Epithelial cell of prostate (primary cell): ENCODE measurements around the gene WDR27.
"Not testable (repeated sequence)": the region's sequence is repeated elsewhere in the genome, so short reads cannot be mapped to it uniquely, and the experiment has no call there.

Experiments used
- DNase-seq: peaks from one replicate; pipeline ENCODE4 v3.0.0-alpha.2; 2011; ENCODE audit warnings: low read depth, low spot score
- H3K27ac ChIP-seq: fragments of 450-650 bp; 2 replicates; pipeline ENCODE4 v1.5.1; 2017; ENCODE audit warnings: mild to moderate bottlenecking

WDR27 gene

GRCh38 chr6:169539176-169539897 lies 162.5 kb downstream of the WDR27 start:
- no peak overlapping the region for H3K27ac ChIP-seq
- DNase-seq = no peak

GRCh38 chr6:169536446-169537170 lies 165.2 kb downstream of the WDR27 start:
- no peak overlapping the region for H3K27ac ChIP-seq

GRCh38 chr6:169534039-169534421 lies 167.8 kb downstream of the WDR27 start:
- DNase-seq = no peak
- no peak overlapping the region for H3K27ac ChIP-seq

More at GRCh38 chr6:169536446-169537170, 165.2 kb downstream of the WDR27 start:
- DNase-seq = peak; percentile 22

GRCh38 chr6:169533301-169534038 lies 168.4 kb downstream of the WDR27 start:
- H3K27ac ChIP-seq = no peak overlapping the region
- no peak for DNase-seq

GRCh38 chr6:169530752-169531123 lies 171.1 kb downstream of the WDR27 start:
- no peak for DNase-seq
- H3K27ac ChIP-seq = no peak overlapping the region

GRCh38 chr6:169529931-169530751 lies 171.7 kb downstream of the WDR27 start:
- DNase-seq = no peak
- H3K27ac ChIP-seq = no peak overlapping the region

GRCh38 chr6:169528755-169529154 lies 173.1 kb downstream of the WDR27 start:
- no peak overlapping the region for H3K27ac ChIP-seq
- no peak for DNase-seq

- no peak for DNase-seq
- no peak overlapping the region for H3K27ac ChIP-seq
Observed at GRCh38 chr6:169527306-169527705, 174.5 kb downstream of the WDR27 start.

- DNase-seq = no peak
- H3K27ac ChIP-seq = no peak overlapping the region
Observed at GRCh38 chr6:169521825-169522224, 180.0 kb downstream of the WDR27 start.

GRCh38 chr6:169520104-169520503 lies 181.7 kb downstream of the WDR27 start:
- no peak for DNase-seq

GRCh38 chr6:169518451-169518850 lies 183.4 kb downstream of the WDR27 start:
- no peak overlapping the region for H3K27ac ChIP-seq
- no peak for DNase-seq

More at GRCh38 chr6:169520104-169520503, 181.7 kb downstream of the WDR27 start:
- H3K27ac ChIP-seq = no peak overlapping the region

GRCh38 chr6:169513478-169514193 lies 188.2 kb downstream of the WDR27 start:
- no peak overlapping the region for H3K27ac ChIP-seq
- no peak for DNase-seq

- not testable (repeated sequence) for DNase-seq, H3K27ac ChIP-seq
Observed at GRCh38 chr6:169511785-169512184, 190.0 kb downstream of the WDR27 start.

GRCh38 chr6:169510871-169511270 lies 191.0 kb downstream of the WDR27 start:
- DNase-seq = no peak
- no peak overlapping the region for H3K27ac ChIP-seq

- DNase-seq = no peak
- H3K27ac ChIP-seq = no peak overlapping the region
Observed at GRCh38 chr6:169508452-169508851, 193.4 kb downstream of the WDR27 start.

- no peak overlapping the region for H3K27ac ChIP-seq
- no peak for DNase-seq
Observed at GRCh38 chr6:169503422-169504152, 198.2 kb downstream of the WDR27 start.

- no peak for DNase-seq
- no peak overlapping the region for H3K27ac ChIP-seq
Observed at GRCh38 chr6:169502445-169502844, 199.4 kb downstream of the WDR27 start.

GRCh38 chr6:169501777-169502313 lies 200.0 kb downstream of the WDR27 start:
- no peak overlapping the region for H3K27ac ChIP-seq
- no peak for DNase-seq

GRCh38 chr6:169501128-169501527 lies 200.7 kb downstream of the WDR27 start:
- no peak overlapping the region for H3K27ac ChIP-seq
- DNase-seq = no peak
